GM23248 (cell line): Measurements from ENCODE around the gene SMIM44. TPM values are rescaled to one million over a fixed set of nuclear protein-coding genes. Genes with fewer than 3 reads are reported as not detected.

Source experiments
- DNase-seq: peaks from one replicate; pipeline ENCODE4 v3.0.0-alpha.2; 2015
- H2AFZ ChIP-seq: fragments of 200-600 bp; sonication (generic); 2 replicates; pipeline ENCODE4 v1.6.1; 2016; ENCODE audit warnings: antibody characterized with exemption
- H3F3A ChIP-seq: fragments of 200-600 bp; sonication (generic); 2 replicates; pipeline ENCODE4 v1.6.1; 2016; ENCODE audit warnings: mild to moderate bottlenecking, antibody characterized with exemption, mixed run types; ENCODE audit not compliant: insufficient read depth
- H3K27ac ChIP-seq: fragments of 200-600 bp; sonication (generic); 2 replicates; pipeline ENCODE4 v1.5.1; 2016; ENCODE audit warnings: mild to moderate bottlenecking
- H3K27me3 ChIP-seq: fragments of 200-600 bp; sonication (generic); replicated peaks from 2 replicates; pipeline ENCODE4 v1.6.1; 2016; ENCODE audit warnings: mild to moderate bottlenecking; ENCODE audit not compliant: insufficient read depth
- H3K36me3 ChIP-seq: fragments of 200-600 bp; sonication (generic); 2 replicates; pipeline ENCODE4 v1.6.1; 2016; ENCODE audit warnings: low read depth, mild to moderate bottlenecking
- H3K4me1 ChIP-seq: fragments of 200-600 bp; sonication (generic); 2 replicates; pipeline ENCODE4 v1.6.1; 2016; ENCODE audit warnings: mild to moderate bottlenecking; ENCODE audit not compliant: insufficient read depth
- H3K4me2 ChIP-seq: fragments of 200-600 bp; sonication (generic); one replicate; pipeline ENCODE4 v1.6.1; 2016; ENCODE audit warnings: mild to moderate bottlenecking; ENCODE audit not compliant: unreplicated experiment
- H3K4me3 ChIP-seq: fragments of 200-600 bp; sonication (generic); 2 replicates; pipeline ENCODE4 v1.5.1; 2016; ENCODE audit warnings: mild to moderate bottlenecking
- H3K79me2 ChIP-seq: fragments of 200-600 bp; sonication (generic); 2 replicates; pipeline ENCODE4 v1.6.1; 2016; ENCODE audit warnings: mild to moderate bottlenecking; ENCODE audit not compliant: insufficient read depth
- H3K9ac ChIP-seq: fragments of 200-600 bp; sonication (generic); 2 replicates; pipeline ENCODE4 v1.6.1; 2016; ENCODE audit warnings: mild to moderate bottlenecking
- H3K9me2 ChIP-seq: fragments of 200-600 bp; sonication (generic); 2 replicates; pipeline ENCODE4 v1.6.1; 2016; ENCODE audit warnings: mixed run types, mild to moderate bottlenecking, moderate library complexity; ENCODE audit not compliant: insufficient read depth
- H3K9me3 ChIP-seq: fragments of 200-600 bp; sonication (generic); one replicate; pipeline ENCODE4 v1.6.1; 2017; ENCODE audit warnings: low read depth
- H4K20me1 ChIP-seq: fragments of 200-600 bp; sonication (generic); 2 replicates; pipeline ENCODE4 v1.6.0; 2016; ENCODE audit not compliant: insufficient read depth
- EZH2 ChIP-seq: fragments of 200-600 bp; sonication (generic); IDR thresholded peaks from 2 replicates; pipeline ENCODE4 v1.6.1; 2018; ENCODE audit warnings: antibody characterized with exemption, mild to moderate bottlenecking; ENCODE audit not compliant: insufficient read depth, poor library complexity, severe bottlenecking
- EZH2phosphoT487 ChIP-seq: fragments of 200-600 bp; sonication (generic); IDR thresholded peaks from 2 replicates; pipeline ENCODE4 v1.6.1; 2018; ENCODE audit warnings: antibody characterized with exemption, moderate library complexity, mild to moderate bottlenecking, low read depth; ENCODE audit not compliant: insufficient read depth
- WGBS, 2 experiments: methylation state at CpG; one replicate each; pipeline ENCODE4 v1.1.6; 2015 to 2017; ENCODE audit warnings: low lambda C conversion rate in 2 of 2, low coverage in 1 of 2; ENCODE audit errors: missing lambda C conversion rate in 2 of 2; 5-methylcytosine and 5-hydroxymethylcytosine counted together
- in situ Hi-C: fragments of 300-500 bp; cut with MboI; formaldehyde crosslinking; loops from 2 replicates; pipeline ENCODE4 v1.15.0; 2020
- polyA plus RNA-seq: library from polyadenylated mRNA; unstranded; fragments of >200 nt; fragmentation: Nextera tagmentation; extraction: Ambion mirVana; gene quantifications from 2 replicates; pipeline ENCODE4 v1.2.1, GENCODE V29; 2016
- total RNA-seq: library from RNA; depleted of rRNA; stranded (reverse); fragments of >200 nt; shearing (Covaris generic); gene quantifications from 2 replicates; pipeline ENCODE4 v1.2.3, GENCODE V29; 2014

SMIM44 gene
- total and polyA plus RNA-seq, 2 experiments from 2014 or later = not detected

DNA sequence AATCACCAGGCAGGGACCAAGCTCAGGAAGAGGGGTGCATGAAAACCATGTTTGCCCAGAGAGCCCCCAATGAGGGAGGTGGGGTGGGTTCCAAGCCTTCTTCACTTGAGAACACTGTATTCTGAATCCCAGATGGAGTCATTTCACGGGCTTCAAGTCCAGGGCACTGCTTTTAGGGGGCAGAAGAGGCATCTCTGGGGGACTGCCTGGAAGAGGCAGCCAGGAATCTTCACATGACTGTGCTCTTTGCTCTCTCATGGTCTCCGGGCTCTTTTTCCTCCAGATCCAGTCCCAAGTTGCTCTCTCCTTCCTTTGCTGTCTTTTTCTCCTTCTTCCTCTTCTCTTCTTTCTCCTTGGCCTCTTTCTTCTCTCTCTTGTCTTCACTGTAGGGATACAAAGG is 8.6 kb downstream of the SMIM44 start:
- in situ Hi-C loops = loop anchor here (5.0 kb wide), 1 partner anchor 147 kb away; no protein-coding TSS in a partner anchor
- Histone ChIP-seq H3K79me2 (no peaks in the 10 kb centered on the region), H3K36me3 (no peaks in the 10 kb centered on the region), H3K9ac (no peak overlapping the region), H3K4me3 (no peak overlapping the region), H4K20me1 (no peaks in the 10 kb centered on the region), H3F3A (0 out of 2 replicates have a peak, but pooled peaks cover 3% of the 10 kb centered on the region), H3K4me2 (no peak overlapping the region), H3K27me3 (no peaks in the 10 kb centered on the region), H3K27ac (no peak overlapping the region), H3K4me1 (no peaks in the 10 kb centered on the region), H2AFZ (no peak overlapping the region), H3K9me3 (no peaks in the 10 kb centered on the region), H3K9me2 (no peaks in the 10 kb centered on the region)
- WGBS, 2 experiments = 59 to 61% methylated on average over 2 of the region's 2 CpGs
- DNase-seq = no peak
- TF ChIP-seq EZH2 = no peak
- no peak for TF ChIP-seq EZH2phosphoT487

DNA sequence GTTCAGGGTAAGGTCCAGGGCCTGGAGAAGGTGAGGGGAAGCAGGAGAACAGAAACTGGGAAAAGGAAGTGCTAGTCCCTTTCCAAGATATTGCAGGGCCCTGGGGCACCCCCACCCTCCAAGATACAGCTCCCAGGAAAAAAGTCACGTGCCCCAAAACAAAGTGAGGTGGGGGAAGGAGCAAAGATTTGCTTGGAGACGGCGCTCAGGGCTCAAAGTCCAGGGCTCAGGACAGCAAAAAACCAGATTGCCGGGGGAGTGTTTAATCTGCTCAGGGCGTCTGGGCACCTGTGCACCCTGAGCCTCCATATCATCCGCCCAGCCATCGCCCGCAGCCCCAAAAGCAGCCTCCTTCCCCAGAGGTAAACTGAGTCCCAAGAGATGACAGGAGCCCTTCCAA is 9.2 kb downstream of the SMIM44 start:
- Histone ChIP-seq H3K36me3 (no peaks in the 10 kb centered on the region), H3K9me3 (no peaks in the 10 kb centered on the region), H3K4me3 (no peak overlapping the region), H3K27ac (no peak overlapping the region), H3K9me2 (no peaks in the 10 kb centered on the region), H4K20me1 (no peaks in the 10 kb centered on the region), H2AFZ (no peak overlapping the region), H3K4me1 (no peaks in the 10 kb centered on the region), H3F3A (0 out of 2 replicates have a peak, but pooled peaks cover 3% of the 10 kb centered on the region), H3K9ac (no peak overlapping the region), H3K27me3 (no peaks in the 10 kb centered on the region), H3K4me2 (no peak overlapping the region), H3K79me2 (no peaks in the 10 kb centered on the region)
- TF ChIP-seq EZH2 (no peak), EZH2phosphoT487 (no peak)
- no peak for DNase-seq
- WGBS, 2 experiments = 68 to 74% methylated on average over 8 of the region's 8 CpGs
- in situ Hi-C loops = loop anchor here (5.0 kb wide), 1 partner anchor 147 kb away; no protein-coding TSS in a partner anchor

DNA sequence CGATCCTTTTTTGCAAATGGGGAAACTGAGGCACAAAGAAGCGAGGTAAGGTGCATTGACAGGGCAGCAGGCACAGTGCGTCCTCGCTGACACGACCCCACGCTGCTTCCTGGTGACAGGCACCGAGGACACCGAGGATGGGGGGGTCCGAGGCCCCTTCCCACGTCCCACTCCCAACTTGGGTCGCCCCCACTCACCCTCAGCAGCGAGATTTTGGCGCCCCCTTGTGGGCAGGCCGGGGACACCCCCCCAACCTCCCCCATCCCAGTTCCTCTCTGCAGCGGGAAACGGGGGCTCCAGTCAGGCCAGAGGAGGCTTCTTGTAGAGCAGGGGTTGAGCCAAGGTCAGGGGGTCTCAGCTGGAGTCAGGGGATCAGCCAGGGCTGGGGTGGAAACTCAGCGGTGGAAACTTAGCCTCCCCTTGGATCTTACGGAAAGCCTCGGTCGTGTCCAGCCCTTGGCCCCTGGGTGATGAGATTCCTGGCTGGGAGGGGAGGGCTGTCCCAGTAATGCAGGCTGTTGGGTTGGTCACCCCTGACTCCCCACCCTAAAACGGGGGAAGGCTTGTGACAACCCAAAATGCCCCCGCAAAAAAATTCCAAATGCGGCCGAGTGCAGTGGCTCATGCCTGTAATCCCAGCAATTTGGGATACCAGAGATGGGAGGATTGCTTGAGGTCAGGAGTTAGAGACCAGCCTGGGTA is 11.1 kb downstream of the SMIM44 start:
- H3K9me2 ChIP-seq = no peaks in the 10 kb centered on the region
- no peaks in the 10 kb centered on the region for H3K9me3 ChIP-seq
- H3K4me3 ChIP-seq = no peak overlapping the region
- 15 to 16% methylated on average over 18 to 24 of the region's 24 CpGs for WGBS, 2 experiments
- H3K9ac ChIP-seq = no peak overlapping the region; the same call in 1 of the 2 replicates
- in situ Hi-C loops = loop anchor here (5.0 kb wide), 1 partner anchor 145 kb away; no protein-coding TSS in a partner anchor
- H2AFZ ChIP-seq = no peak overlapping the region
- TF ChIP-seq EZH2 (no peak), EZH2phosphoT487 (no peak)
- H3K36me3 ChIP-seq = no peaks in the 10 kb centered on the region
- 0 out of 2 replicates have a peak, but pooled peaks cover 3% of the 10 kb centered on the region for H3F3A ChIP-seq
- H3K79me2 ChIP-seq = no peaks in the 10 kb centered on the region
- no peak for DNase-seq
- H3K4me2 ChIP-seq = no peak overlapping the region
- no peak overlapping the region for H3K27ac ChIP-seq
- no peaks in the 10 kb centered on the region for H3K27me3 ChIP-seq
- H3K4me1 ChIP-seq = no peaks in the 10 kb centered on the region
- no peaks in the 10 kb centered on the region for H4K20me1 ChIP-seq

DNA sequence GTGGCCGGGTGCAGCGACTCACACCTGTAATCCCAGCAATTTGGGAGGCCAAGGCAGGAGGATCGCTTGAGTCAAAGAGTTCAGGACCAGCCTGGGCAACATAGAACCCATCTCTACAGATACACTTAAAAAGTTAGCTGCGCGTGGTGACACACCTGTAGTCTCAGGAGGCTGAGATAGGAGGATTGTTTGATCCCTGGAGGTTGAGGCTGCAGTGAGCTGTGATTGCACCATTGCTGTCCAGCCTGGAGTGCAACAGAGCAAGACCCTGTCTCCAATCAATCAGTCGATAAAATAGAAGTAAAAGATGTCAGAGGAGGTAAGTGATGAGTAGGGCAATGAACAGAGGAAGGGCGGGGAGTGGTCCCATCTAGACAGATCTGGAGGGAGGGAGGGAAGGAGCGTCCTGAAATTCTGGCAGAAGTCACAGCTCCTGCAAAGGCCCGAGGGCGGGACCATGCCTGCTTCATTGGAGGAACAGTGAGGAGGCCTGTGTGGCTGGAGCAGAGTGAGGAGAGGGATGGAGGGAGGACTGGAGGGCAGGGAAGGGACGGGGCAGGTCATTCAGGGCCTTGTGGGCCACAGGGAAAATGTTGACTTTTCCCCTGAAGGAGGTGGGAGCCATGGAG is 12.6 kb downstream of the SMIM44 start:
- Histone ChIP-seq H3K4me1 (no peaks in the 10 kb centered on the region), H3K9me2 (no peaks in the 10 kb centered on the region), H3K4me3 (no peak overlapping the region), H3K27me3 (no peaks in the 10 kb centered on the region), H3K4me2 (no peak overlapping the region), H3K79me2 (peaks cover 3% of the 10 kb centered on the region; the same call in 1 of the 2 replicates), H3K9ac (no peak overlapping the region), H3K9me3 (no peaks in the 10 kb centered on the region), H3K36me3 (no peaks in the 10 kb centered on the region), H3K27ac (no peak overlapping the region), H3F3A (0 out of 2 replicates have a peak, but pooled peaks cover 3% of the 10 kb centered on the region), H2AFZ (no peak overlapping the region), H4K20me1 (no peaks in the 10 kb centered on the region)
- peak; percentile 36 for DNase-seq
- in situ Hi-C loops = loop anchor here (5.0 kb wide), 1 partner anchor 143 kb away; no protein-coding TSS in a partner anchor
- 52 to 55% methylated on average over 10 to 11 of the region's 11 CpGs for WGBS, 2 experiments
- TF ChIP-seq EZH2 = no peak
- no peak for TF ChIP-seq EZH2phosphoT487
